Lower leg skin (tissue), 4 donors: ENCODE data around the gene PTBP1. TPM values are rescaled to one million over a fixed set of nuclear protein-coding genes. Genes with fewer than 3 reads are reported as not detected.
"Not testable (repeated sequence)": the region's sequence is repeated elsewhere in the genome, so short reads cannot be mapped to it uniquely, and the experiment has no call there.

Source experiments
- DNase-seq, 2 donors: peaks; one replicate each; pipeline ENCODE4 v3.0.0-alpha.2; 2019; ENCODE audit warnings: low spot score in 2 of 2
- H3K4me3 ChIP-seq: fragments of 200-600 bp; sonication (generic); 2 replicates; pipeline ENCODE4 v1.5.1; 2017; ENCODE audit warnings: mild to moderate bottlenecking, low read depth; ENCODE audit not compliant: poor library complexity, severe bottlenecking
- CTCF ChIP-seq, 3 donors: fragments of 450-650 bp; IDR thresholded peaks; one replicate each; pipeline ENCODE4 v1.5.1; 2016; ENCODE audit warnings: antibody characterized with exemption in 3 of 3, mild to moderate bottlenecking in 3 of 3, moderate library complexity in 2 of 3
- POLR2A ChIP-seq, 2 donors: fragments of 450-650 bp; IDR thresholded peaks; one replicate each; pipeline ENCODE4 v1.6.1; 2016 to 2017; ENCODE audit warnings: antibody characterized with exemption in 2 of 2, mild to moderate bottlenecking in 1 of 2, moderate library complexity in 1 of 2
- WGBS, 2 donors: methylation state at CpG; one replicate each; pipeline ENCODE4 v1.1.5; 2018; 5-methylcytosine and 5-hydroxymethylcytosine counted together
- intact Hi-C: fragments of 100-400 bp; cut with DNase I; formaldehyde crosslinking; loops from one replicate; pipeline ENCODE4 v1.15.0; 2023; ENCODE audit warnings: low total_unique reads
- total RNA-seq, 4 donors: library from RNA; depleted of rRNA; stranded (reverse); fragments of >200 nt; gene quantifications; one replicate each; pipeline ENCODE4 v1.1.0, GENCODE V29; 2016

PTBP1 gene
- total RNA-seq, 4 donors from 2014 or later = 167 to 237 (median 205) TPM

GRCh38 chr19:813219-814151 lies 16.2 kb downstream of the PTBP1 start:
- intact Hi-C loops = no loop called here
- WGBS, 2 donors = 86 to 91% methylated on average over 44 to 66 of the region's 87 CpGs
- H3K4me3 ChIP-seq = no peak overlapping the region
- TF ChIP-seq POLR2A (IDR thresholded peaks at IDR 0.05) = no peak
- no peak for TF ChIP-seq CTCF (IDR thresholded peaks at IDR 0.05)
- no peak for DNase-seq

GRCh38 chr19:814152-815078 lies 17.2 kb downstream of the PTBP1 start:
- H3K4me3 ChIP-seq = no peak overlapping the region
- no peak for TF ChIP-seq POLR2A (IDR thresholded peaks at IDR 0.05)
- no peak for TF ChIP-seq CTCF (IDR thresholded peaks at IDR 0.05)
- 89 to 92% methylated on average over 48 to 49 of the region's 49 CpGs for WGBS, 2 donors
- intact Hi-C loops = no loop called here
- no peak for DNase-seq

- 90 to 92% methylated on average over 31 to 40 of the region's 47 CpGs for WGBS, 2 donors
- DNase-seq = no peak
Observed at GRCh38 chr19:815079-815774, 18.0 kb downstream of the PTBP1 start.

GRCh38 chr19:815775-816499 lies 18.7 kb downstream of the PTBP1 start:
- H3K4me3 ChIP-seq = no peak overlapping the region
- WGBS, 2 donors = 95 to 96% methylated on average over 13 of the region's 13 CpGs
- intact Hi-C loops = no loop called here
- DNase-seq = no peak
- no peak for TF ChIP-seq POLR2A (IDR thresholded peaks at IDR 0.05)
- TF ChIP-seq CTCF (IDR thresholded peaks at IDR 0.05) = no peak

More at GRCh38 chr19:815079-815774, 18.0 kb downstream of the PTBP1 start:
- no peak overlapping the region for H3K4me3 ChIP-seq
- intact Hi-C loops = no loop called here
- TF ChIP-seq POLR2A (IDR thresholded peaks at IDR 0.05) (no peak), CTCF (IDR thresholded peaks at IDR 0.05) (no peak)

GRCh38 chr19:816500-816857 lies 19.2 kb downstream of the PTBP1 start:
- 89 to 94% methylated on average over 2 of the region's 2 CpGs for WGBS, 2 donors
- no peak for DNase-seq
- no peak overlapping the region for H3K4me3 ChIP-seq
- TF ChIP-seq CTCF (IDR thresholded peaks at IDR 0.05) = no peak
- no peak for TF ChIP-seq POLR2A (IDR thresholded peaks at IDR 0.05)
- intact Hi-C loops = no loop called here

- intact Hi-C loops = not testable (repeated sequence)
- WGBS, 2 donors = 94 to 95% methylated on average over 5 of the region's 5 CpGs
Observed at GRCh38 chr19:820212-820611, 23.0 kb downstream of the PTBP1 start.

More at GRCh38 chr19:820212-820611, 23.0 kb downstream of the PTBP1 start:
- H3K4me3 ChIP-seq, DNase-seq: not testable (repeated sequence)
